Measurements from ENCODE around the gene WDR4.

DNA sequence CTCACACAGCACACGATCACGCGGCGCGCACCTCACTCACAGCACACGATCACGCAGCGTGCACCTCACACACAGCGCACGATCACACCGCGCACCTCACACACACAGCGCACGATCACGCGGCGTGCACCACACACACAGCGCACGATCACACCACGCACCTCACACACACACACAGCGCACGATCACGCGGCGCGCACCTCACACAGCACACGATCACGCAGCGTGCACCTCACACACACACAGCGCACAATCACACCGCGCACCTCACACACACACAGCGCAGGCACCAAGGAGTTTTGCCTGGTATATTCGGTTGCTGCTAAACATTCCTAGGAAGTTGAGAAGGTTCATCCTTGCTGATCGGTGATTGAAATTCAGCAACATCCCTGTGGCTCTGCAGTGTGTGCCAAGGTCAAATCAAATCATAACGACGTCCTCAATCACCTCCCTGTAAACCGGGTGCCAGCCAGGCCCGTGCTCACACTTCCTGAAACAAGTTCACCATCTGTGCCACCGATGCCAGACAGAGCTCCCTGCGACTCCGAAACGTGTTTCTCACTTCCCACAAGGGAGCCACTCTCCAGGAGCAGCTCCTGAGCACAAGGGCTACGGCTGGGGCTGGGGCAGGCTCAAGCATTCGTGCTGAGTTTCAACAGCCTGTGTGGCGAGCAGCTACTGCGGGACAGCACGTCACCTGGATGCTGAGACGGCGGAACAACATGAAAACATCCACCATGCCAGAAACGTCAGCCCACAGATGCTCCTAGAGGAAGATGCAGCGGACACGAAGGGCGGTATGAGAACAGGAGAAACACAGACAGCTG lies 30.2 kb downstream of the WDR4 start:
- TF ChIP-seq POLR2A (IDR thresholded peaks at IDR 0.05) (no peak), EP300 (IDR thresholded peaks at IDR 0.05) (no peak), POLR2AphosphoS5 (IDR thresholded peaks at IDR 0.05) (no peak)
- TF ChIP-seq, protein P1, sequence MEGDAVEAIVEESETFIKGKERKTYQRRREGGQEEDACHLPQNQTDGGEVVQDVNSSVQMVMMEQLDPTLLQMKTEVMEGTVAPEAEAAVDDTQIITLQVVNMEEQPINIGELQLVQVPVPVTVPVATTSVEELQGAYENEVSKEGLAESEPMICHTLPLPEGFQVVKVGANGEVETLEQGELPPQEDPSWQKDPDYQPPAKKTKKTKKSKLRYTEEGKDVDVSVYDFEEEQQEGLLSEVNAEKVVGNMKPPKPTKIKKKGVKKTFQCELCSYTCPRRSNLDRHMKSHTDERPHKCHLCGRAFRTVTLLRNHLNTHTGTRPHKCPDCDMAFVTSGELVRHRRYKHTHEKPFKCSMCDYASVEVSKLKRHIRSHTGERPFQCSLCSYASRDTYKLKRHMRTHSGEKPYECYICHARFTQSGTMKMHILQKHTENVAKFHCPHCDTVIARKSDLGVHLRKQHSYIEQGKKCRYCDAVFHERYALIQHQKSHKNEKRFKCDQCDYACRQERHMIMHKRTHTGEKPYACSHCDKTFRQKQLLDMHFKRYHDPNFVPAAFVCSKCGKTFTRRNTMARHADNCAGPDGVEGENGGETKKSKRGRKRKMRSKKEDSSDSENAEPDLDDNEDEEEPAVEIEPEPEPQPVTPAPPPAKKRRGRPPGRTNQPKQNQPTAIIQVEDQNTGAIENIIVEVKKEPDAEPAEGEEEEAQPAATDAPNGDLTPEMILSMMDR (IDR thresholded peaks at IDR 0.05) = no peak
